Fibroblast of lung (primary cell): Measurements from ENCODE around the gene RPS6KA2.

Experiments used
- EZH2 ChIP-seq: IDR thresholded peaks from 2 replicates; pipeline ENCODE4 v1.5.1; 2012; ENCODE audit warnings: low read length, control low read depth, mild to moderate bottlenecking; ENCODE audit errors: missing control alignments
- TF ChIP-seq, protein P1 (sequence below), 2 donors: IDR thresholded peaks in 1 of 2; conservative IDR thresholded peaks in 1 of 2; 1 replicate in 1 of 2; 2 replicates in 1 of 2; pipeline ENCODE4 v1.5.1; 2011 to 2012; ENCODE audit warnings: low read length in 2 of 2, control low read depth in 1 of 2, inconsistent platforms in 1 of 2, low read depth in 1 of 2, mild to moderate bottlenecking in 1 of 2

DNA sequence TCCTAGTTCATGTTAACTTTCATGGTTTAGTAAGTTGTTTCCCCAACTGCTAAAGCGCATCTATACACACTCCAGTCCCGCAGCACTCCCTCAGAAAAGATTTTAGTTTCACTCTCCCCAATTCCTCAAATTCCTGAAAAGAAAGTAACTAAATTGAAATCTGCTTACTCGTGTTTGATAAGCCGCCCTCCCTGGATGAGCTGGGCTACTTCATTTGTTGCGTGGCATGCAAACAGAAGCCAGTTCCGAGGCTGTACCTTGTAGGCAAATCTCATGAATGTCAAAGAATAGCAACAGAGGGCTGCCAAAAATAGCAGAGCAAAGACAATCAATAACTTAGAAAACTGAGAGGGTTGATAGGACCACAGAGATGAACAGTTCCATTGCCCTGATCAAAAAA is 261.2 kb downstream of the RPS6KA2 start:
- TF ChIP-seq, protein P1, sequence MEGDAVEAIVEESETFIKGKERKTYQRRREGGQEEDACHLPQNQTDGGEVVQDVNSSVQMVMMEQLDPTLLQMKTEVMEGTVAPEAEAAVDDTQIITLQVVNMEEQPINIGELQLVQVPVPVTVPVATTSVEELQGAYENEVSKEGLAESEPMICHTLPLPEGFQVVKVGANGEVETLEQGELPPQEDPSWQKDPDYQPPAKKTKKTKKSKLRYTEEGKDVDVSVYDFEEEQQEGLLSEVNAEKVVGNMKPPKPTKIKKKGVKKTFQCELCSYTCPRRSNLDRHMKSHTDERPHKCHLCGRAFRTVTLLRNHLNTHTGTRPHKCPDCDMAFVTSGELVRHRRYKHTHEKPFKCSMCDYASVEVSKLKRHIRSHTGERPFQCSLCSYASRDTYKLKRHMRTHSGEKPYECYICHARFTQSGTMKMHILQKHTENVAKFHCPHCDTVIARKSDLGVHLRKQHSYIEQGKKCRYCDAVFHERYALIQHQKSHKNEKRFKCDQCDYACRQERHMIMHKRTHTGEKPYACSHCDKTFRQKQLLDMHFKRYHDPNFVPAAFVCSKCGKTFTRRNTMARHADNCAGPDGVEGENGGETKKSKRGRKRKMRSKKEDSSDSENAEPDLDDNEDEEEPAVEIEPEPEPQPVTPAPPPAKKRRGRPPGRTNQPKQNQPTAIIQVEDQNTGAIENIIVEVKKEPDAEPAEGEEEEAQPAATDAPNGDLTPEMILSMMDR (conservative IDR thresholded peaks at IDR 0.05 in 1 of 2, IDR thresholded peaks at IDR 0.05 in 1 of 2; ENCODE audit: low read depth in 1 of 2, low read length in 2 of 2), result no peak
- no peak for TF ChIP-seq EZH2
